ENCODE results near the gene PFDN1.

Gene PFDN1

GRCh38 chr5:140258016-140258415, 44.9 kb downstream of the PFDN1 start:
- DNase-seq, result no peak

GRCh38 chr5:140256726-140257125, 46.2 kb downstream of the PFDN1 start:
- DNase-seq, result no peak

- DNase-seq, result no peak
Measured at GRCh38 chr5:140255460-140256157, 47.3 kb downstream of the PFDN1 start.

- DNase-seq, result peak; percentile 10
Measured at GRCh38 chr5:140253985-140254384, 48.9 kb downstream of the PFDN1 start.

GRCh38 chr5:140252470-140253126, 50.3 kb downstream of the PFDN1 start:
- peak; percentile 43 for DNase-seq

GRCh38 chr5:140251527-140251973, 51.4 kb downstream of the PFDN1 start:
- no peak for DNase-seq

GRCh38 chr5:140250386-140250785, 52.5 kb downstream of the PFDN1 start:
- DNase-seq, result no peak

GRCh38 chr5:140249536-140249935, 53.4 kb downstream of the PFDN1 start:
- DNase-seq, result no peak

- DNase-seq, result no peak
Measured at GRCh38 chr5:140248414-140248813, 54.5 kb downstream of the PFDN1 start.

GRCh38 chr5:140246378-140247122, 56.4 kb downstream of the PFDN1 start:
- no peak for DNase-seq

- no peak for DNase-seq
Measured at GRCh38 chr5:140245926-140246325, 57.0 kb downstream of the PFDN1 start.

GRCh38 chr5:140245341-140245740, 57.6 kb downstream of the PFDN1 start:
- no peak for DNase-seq

- peak; percentile 96 for DNase-seq
Measured at GRCh38 chr5:140244525-140245025, 58.3 kb downstream of the PFDN1 start.

GRCh38 chr5:140243706-140244250, 59.1 kb downstream of the PFDN1 start:
- DNase-seq, result peak; percentile 93

GRCh38 chr5:140242890-140243585, 59.9 kb downstream of the PFDN1 start:
- DNase-seq, result peak; percentile 68

- no peak for DNase-seq
Measured at GRCh38 chr5:140242099-140242498, 60.8 kb downstream of the PFDN1 start.

GRCh38 chr5:140240987-140241706, 61.8 kb downstream of the PFDN1 start:
- DNase-seq, result peak; percentile 56

- DNase-seq, result peak; percentile 74
Measured at GRCh38 chr5:140239939-140240700, 62.8 kb downstream of the PFDN1 start.

GRCh38 chr5:140239461-140239860, 63.4 kb downstream of the PFDN1 start:
- no peak for DNase-seq

- DNase-seq, result no peak
Measured at GRCh38 chr5:140238756-140239155, 64.1 kb downstream of the PFDN1 start.

All from DMS53 (cell line).